A549 (cell line): ENCODE measurements around the gene HDAC5. TPM values are rescaled to one million over a fixed set of nuclear protein-coding genes. Genes with fewer than 3 reads are reported as not detected.

Experiments used
- ATAC-seq, 2 experiments: fragments of 200-7000 bp in 1 of 2; fragments of >200 bp in 1 of 2; cut with Nextera tagmentation in 1 of 2; cut with Tn5 transposase in 1 of 2; 3 replicates each; pipeline versions ENCODE4 v1.8.0 to v1.9.1; 2018 to 2020; ENCODE audit warnings: mild to moderate bottlenecking in 1 of 2, moderate library complexity in 1 of 2
- CTCF ChIA-PET: fragments of 300-600 bp; sonication (Branson Sonifier 250); formaldehyde crosslinking; extraction: SDS; loops from one replicate; lab custom pipeline; 2021; ENCODE audit warnings: antibody characterized with exemption, inconsistent platforms; lab: Yijun Ruan, JAX
- POLR2A ChIA-PET: fragments of 350-600 bp; formaldehyde crosslinking; extraction: SDS; loops from one replicate; lab custom pipeline; 2021; ENCODE audit warnings: antibody characterized with exemption, inconsistent platforms; lab: Yijun Ruan, JAX
- DNase-seq, 2 experiments: peaks; one replicate each; pipeline versions ENCODE4 v3.0.0 to v3.0.0-alpha.2; 2011 to 2016; ENCODE audit warnings: low read depth in 1 of 2, low spot score in 1 of 2
- FAIRE-seq: peaks from 2 replicates; lab custom pipeline; 2011; peaks lifted over from hg19 to GRCh38; lab: Jason Lieb, UNC
- H3K27ac ChIP-seq, 2 experiments: fragments of >200 bp; sonication (Bioruptor Twin); formaldehyde crosslinking; 3 replicates each; pipeline ENCODE4 v1.5.1; 2016 to 2017
- H3K4me1 ChIP-seq: fragments of >200 bp; sonication (Bioruptor Twin); formaldehyde crosslinking; 3 replicates; pipeline ENCODE4 v1.6.1; 2016
- H3K4me2 ChIP-seq: fragments of >200 bp; sonication (Bioruptor Twin); formaldehyde crosslinking; 3 replicates; pipeline ENCODE4 v1.6.1; 2016
- H3K4me3 ChIP-seq: fragments of >200 bp; sonication (Bioruptor Twin); formaldehyde crosslinking; 3 replicates; pipeline ENCODE4 v1.5.1; 2016
- H3K9me3 ChIP-seq: fragments of >200 bp; sonication (Bioruptor Twin); formaldehyde crosslinking; 3 replicates; pipeline ENCODE4 v1.6.1; 2016
- CEBPB ChIP-seq, 2 experiments: fragments of >200 bp in 1 of 2; sonication (Bioruptor Twin) in 1 of 2; formaldehyde crosslinking in 1 of 2; IDR thresholded peaks; 2 replicates each; pipeline ENCODE4 v1.6.1; 2012 to 2016
- EP300 ChIP-seq, 2 experiments: fragments of >200 bp; sonication (Bioruptor Twin); formaldehyde crosslinking; IDR thresholded peaks; 2 replicates in 1 of 2; 3 replicates in 1 of 2; pipeline ENCODE4 v1.6.1; 2016 to 2017
- FOSL2 ChIP-seq, 2 experiments: fragments of 450-650 bp in 1 of 2; fragments of >200 bp in 1 of 2; sonication (Bioruptor Twin) in 1 of 2; formaldehyde crosslinking; IDR thresholded peaks; 2 replicates each; pipeline versions ENCODE4 v1.5.0 to v1.6.1; 2016 to 2020; ENCODE audit warnings: mild to moderate bottlenecking in 1 of 2, moderate library complexity in 1 of 2
- GATA3 ChIP-seq: IDR thresholded peaks from 2 replicates; pipeline ENCODE4 v1.6.1; 2012; ENCODE audit warnings: borderline replicate concordance
- HEYL ChIP-seq: fragments of 250-450 bp; sonication (Bioruptor Pico); IDR thresholded peaks from 2 replicates; pipeline ENCODE4 v1.8.0; 2021; ENCODE audit warnings: mild to moderate bottlenecking, moderate library complexity
- JUN ChIP-seq, 2 experiments: fragments of >200 bp; sonication (Bioruptor Twin); formaldehyde crosslinking; IDR thresholded peaks; 2 replicates in 1 of 2; 3 replicates in 1 of 2; pipeline ENCODE4 v1.6.1; 2016 to 2017
- JUNB ChIP-seq: fragments of >200 bp; sonication (Bioruptor Twin); formaldehyde crosslinking; IDR thresholded peaks from 2 replicates; pipeline ENCODE4 v1.6.1; 2016
- KDM1A ChIP-seq: fragments of 200-600 bp; sonication (generic); IDR thresholded peaks from 2 replicates; pipeline ENCODE4 v1.6.1; 2016; ENCODE audit warnings: low read depth, mild to moderate bottlenecking
- MAX ChIP-seq: IDR thresholded peaks from 2 replicates; pipeline ENCODE4 v1.6.1; 2012
- MAZ ChIP-seq: fragments of 150-350 bp; IDR thresholded peaks from 2 replicates; pipeline ENCODE4 v1.6.1; 2014; ENCODE audit warnings: antibody characterized with exemption, low read depth, low read length, borderline replicate concordance
- MYC ChIP-seq: IDR thresholded peaks from 2 replicates; pipeline ENCODE4 v1.6.1; 2012; ENCODE audit warnings: mild to moderate bottlenecking, inconsistent platforms, low read length, improper control_type of control experiment, borderline replicate concordance
- NFE2L2 ChIP-seq: fragments of 150-350 bp; conservative IDR thresholded peaks from 2 replicates; pipeline ENCODE4 v1.6.1; 2014; ENCODE audit warnings: low read length
- SREBF2 ChIP-seq: fragments of 450-650 bp; IDR thresholded peaks from 2 replicates; pipeline ENCODE4 v1.6.1; 2014; ENCODE audit warnings: mild to moderate bottlenecking, moderate library complexity
- TFCP2L1 ChIP-seq: fragments of 250-450 bp; sonication (Bioruptor Pico); IDR thresholded peaks from 2 replicates; pipeline ENCODE4 v1.5.0; 2021; ENCODE audit warnings: mild to moderate bottlenecking
- ZNF302 ChIP-seq: fragments of 250-450 bp; sonication (Bioruptor Pico); IDR thresholded peaks from 2 replicates; pipeline ENCODE4 v1.9.0; 2021; ENCODE audit warnings: inconsistent platforms, mild to moderate bottlenecking, moderate library complexity
- ZSCAN20 ChIP-seq: fragments of 250-450 bp; sonication (Bioruptor Pico); IDR thresholded peaks from 2 replicates; pipeline ENCODE4 v1.8.0; 2022; ENCODE audit warnings: mild to moderate bottlenecking, moderate library complexity
- WGBS: methylation state at CpG from one replicate; pipeline ENCODE4 v1.1.6; 2017; ENCODE audit errors: missing lambda C conversion rate; 5-methylcytosine and 5-hydroxymethylcytosine counted together
- polyA plus RNA-seq, 4 experiments: library from polyadenylated mRNA; depleted of rRNA in 3 of 4; stranded (reverse); fragments of >200 nt; fragmentation: RNase III in 1 of 4; extraction: RNeasy Plus Mini Kit Qiagen cat#74134 plus additional on column Dnase treatment in 1 of 4; gene quantifications; 2 replicates in 3 of 4; 3 replicates in 1 of 4; pipeline ENCODE4 v1.2.3, GENCODE V29; 2011 to 2017
- TF ChIP-seq, protein P1 (sequence below): fragments of >200 bp; sonication (Bioruptor Twin); formaldehyde crosslinking; IDR thresholded peaks from 3 replicates; pipeline ENCODE4 v1.6.1; 2016
- TF ChIP-seq, protein P2 (sequence below): fragments of 200-600 bp; sonication (generic); IDR thresholded peaks from 2 replicates; pipeline ENCODE4 v1.6.1; 2016; ENCODE audit warnings: antibody characterized with exemption, mild to moderate bottlenecking, moderate library complexity
- TF ChIP-seq, protein P3 (sequence below): fragments of >200 bp; sonication (Bioruptor Twin); formaldehyde crosslinking; IDR thresholded peaks from 3 replicates; pipeline ENCODE4 v1.5.1; 2016
- TF ChIP-seq, protein P4 (sequence below): IDR thresholded peaks from 2 replicates; pipeline ENCODE4 v1.6.1; 2012
- TF ChIP-seq, protein P5 (sequence below): IDR thresholded peaks from 2 replicates; pipeline ENCODE4 v1.6.1; 2012; ENCODE audit warnings: low read depth, borderline replicate concordance

Gene HDAC5
- polyA plus RNA-seq, 2 of the 4 experiments (the other 2 are of a cell fraction), result 3.1 to 7.1 TPM

DNA sequence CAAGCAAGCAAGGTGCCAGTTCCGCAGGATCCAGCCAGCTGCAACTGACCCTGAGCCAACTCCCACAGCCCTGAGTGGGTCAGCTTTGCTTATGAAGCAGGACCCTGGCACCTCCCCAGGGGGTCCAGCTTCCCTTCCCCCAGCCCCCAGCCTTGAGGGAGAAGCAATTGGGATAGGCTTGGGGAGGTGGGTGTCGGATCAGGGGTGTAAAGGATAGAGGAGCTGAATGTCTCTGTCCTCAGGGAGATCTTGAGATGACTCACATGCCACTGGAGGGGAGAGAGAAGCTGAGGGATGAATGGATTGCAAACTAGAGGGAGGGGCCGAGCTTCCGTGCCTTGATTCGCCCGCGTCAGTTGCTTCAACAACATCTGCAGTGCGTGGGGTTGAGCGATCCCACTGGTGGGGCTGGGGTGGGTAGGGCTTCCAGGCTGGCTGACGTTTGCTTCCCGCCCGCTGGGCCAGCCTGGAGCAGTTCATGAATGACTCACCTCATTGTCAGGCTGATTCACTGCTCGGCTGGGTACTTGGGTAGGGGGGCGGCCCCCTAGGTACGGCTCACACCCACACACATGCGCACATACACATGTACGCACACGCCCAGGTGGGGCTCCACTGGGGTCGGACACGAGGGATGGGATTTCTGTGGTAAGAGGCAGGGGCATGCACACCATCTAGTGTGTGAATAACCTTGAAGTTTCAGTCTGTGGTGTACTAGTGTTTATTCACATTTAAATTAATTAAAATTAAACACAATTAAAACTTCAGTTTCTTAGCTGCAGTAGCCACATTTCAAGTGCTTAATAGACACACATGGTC is 14.7 kb upstream of the HDAC5 start:
- ChIA-PET POLR2A (interaction anchor here (0.7 to 2.1 kb wide), 6 partner anchors 14 to 72 kb away, joined by 3 to 23 read pairs (median 8); partner anchors contain the start of genes HDAC5, LSM12 and TMUB2), CTCF (interaction anchor here (0.7 to 14.3 kb wide), 18 partner anchors 8 to 212 kb away, joined by 3 to 163 read pairs (median 4); partner anchors contain the start of gene HDAC5)
- DNase-seq (peak; percentile 98 to 99), FAIRE-seq (no peak)
- no peaks in the 10 kb centered on the region for H3K9me3 ChIP-seq
- TF ChIP-seq JUN (IDR thresholded peaks at IDR 0.05) (peak; percentile 69 to 76; a peak in 4 of 5 replicates), KDM1A (no peak), CEBPB (IDR thresholded peaks at IDR 0.05) (peak in 1 of 2 experiments; percentile 52; a peak in 1 of 4 replicates), EP300 (IDR thresholded peaks at IDR 0.05) (peak in 1 of 2 experiments; percentile 27; a peak in 1 of 5 replicates), ZNF302 (CRISPR knock-in tag) (no peak), ZSCAN20 (CRISPR knock-in tag) (no peak), GATA3 (peak; percentile 69), FOSL2 (IDR thresholded peaks at IDR 0.05) (peak; percentile 95), FOSL2 (CRISPR knock-in tag; IDR thresholded peaks at IDR 0.05) (peak; percentile 99), HEYL (CRISPR knock-in tag) (no peak), MAX (peak; percentile 90), SREBF2 (no peak), MAZ (peak; percentile 13; the same call in 1 of the 2 replicates), TFCP2L1 (CRISPR knock-in tag) (no peak), NFE2L2 (0 out of 2 replicates have a peak, but pooled peaks have one; percentile 2), MYC (peak; percentile 58; the same call in 1 of the 2 replicates), JUNB (peak; percentile 89)
- TF ChIP-seq, protein P1, sequence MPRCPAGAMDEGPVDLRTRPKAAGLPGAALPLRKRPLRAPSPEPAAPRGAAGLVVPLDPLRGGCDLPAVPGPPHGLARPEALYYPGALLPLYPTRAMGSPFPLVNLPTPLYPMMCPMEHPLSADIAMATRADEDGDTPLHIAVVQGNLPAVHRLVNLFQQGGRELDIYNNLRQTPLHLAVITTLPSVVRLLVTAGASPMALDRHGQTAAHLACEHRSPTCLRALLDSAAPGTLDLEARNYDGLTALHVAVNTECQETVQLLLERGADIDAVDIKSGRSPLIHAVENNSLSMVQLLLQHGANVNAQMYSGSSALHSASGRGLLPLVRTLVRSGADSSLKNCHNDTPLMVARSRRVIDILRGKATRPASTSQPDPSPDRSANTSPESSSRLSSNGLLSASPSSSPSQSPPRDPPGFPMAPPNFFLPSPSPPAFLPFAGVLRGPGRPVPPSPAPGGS, result peak; percentile 51; the same call in 1 of the 3 replicates
- TF ChIP-seq, protein P2, sequence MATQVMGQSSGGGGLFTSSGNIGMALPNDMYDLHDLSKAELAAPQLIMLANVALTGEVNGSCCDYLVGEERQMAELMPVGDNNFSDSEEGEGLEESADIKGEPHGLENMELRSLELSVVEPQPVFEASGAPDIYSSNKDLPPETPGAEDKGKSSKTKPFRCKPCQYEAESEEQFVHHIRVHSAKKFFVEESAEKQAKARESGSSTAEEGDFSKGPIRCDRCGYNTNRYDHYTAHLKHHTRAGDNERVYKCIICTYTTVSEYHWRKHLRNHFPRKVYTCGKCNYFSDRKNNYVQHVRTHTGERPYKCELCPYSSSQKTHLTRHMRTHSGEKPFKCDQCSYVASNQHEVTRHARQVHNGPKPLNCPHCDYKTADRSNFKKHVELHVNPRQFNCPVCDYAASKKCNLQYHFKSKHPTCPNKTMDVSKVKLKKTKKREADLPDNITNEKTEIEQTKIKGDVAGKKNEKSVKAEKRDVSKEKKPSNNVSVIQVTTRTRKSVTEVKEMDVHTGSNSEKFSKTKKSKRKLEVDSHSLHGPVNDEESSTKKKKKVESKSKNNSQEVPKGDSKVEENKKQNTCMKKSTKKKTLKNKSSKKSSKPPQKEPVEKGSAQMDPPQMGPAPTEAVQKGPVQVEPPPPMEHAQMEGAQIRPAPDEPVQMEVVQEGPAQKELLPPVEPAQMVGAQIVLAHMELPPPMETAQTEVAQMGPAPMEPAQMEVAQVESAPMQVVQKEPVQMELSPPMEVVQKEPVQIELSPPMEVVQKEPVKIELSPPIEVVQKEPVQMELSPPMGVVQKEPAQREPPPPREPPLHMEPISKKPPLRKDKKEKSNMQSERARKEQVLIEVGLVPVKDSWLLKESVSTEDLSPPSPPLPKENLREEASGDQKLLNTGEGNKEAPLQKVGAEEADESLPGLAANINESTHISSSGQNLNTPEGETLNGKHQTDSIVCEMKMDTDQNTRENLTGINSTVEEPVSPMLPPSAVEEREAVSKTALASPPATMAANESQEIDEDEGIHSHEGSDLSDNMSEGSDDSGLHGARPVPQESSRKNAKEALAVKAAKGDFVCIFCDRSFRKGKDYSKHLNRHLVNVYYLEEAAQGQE, result no peak
- TF ChIP-seq, protein P3, sequence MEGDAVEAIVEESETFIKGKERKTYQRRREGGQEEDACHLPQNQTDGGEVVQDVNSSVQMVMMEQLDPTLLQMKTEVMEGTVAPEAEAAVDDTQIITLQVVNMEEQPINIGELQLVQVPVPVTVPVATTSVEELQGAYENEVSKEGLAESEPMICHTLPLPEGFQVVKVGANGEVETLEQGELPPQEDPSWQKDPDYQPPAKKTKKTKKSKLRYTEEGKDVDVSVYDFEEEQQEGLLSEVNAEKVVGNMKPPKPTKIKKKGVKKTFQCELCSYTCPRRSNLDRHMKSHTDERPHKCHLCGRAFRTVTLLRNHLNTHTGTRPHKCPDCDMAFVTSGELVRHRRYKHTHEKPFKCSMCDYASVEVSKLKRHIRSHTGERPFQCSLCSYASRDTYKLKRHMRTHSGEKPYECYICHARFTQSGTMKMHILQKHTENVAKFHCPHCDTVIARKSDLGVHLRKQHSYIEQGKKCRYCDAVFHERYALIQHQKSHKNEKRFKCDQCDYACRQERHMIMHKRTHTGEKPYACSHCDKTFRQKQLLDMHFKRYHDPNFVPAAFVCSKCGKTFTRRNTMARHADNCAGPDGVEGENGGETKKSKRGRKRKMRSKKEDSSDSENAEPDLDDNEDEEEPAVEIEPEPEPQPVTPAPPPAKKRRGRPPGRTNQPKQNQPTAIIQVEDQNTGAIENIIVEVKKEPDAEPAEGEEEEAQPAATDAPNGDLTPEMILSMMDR, result no peak
- TF ChIP-seq, protein P4, sequence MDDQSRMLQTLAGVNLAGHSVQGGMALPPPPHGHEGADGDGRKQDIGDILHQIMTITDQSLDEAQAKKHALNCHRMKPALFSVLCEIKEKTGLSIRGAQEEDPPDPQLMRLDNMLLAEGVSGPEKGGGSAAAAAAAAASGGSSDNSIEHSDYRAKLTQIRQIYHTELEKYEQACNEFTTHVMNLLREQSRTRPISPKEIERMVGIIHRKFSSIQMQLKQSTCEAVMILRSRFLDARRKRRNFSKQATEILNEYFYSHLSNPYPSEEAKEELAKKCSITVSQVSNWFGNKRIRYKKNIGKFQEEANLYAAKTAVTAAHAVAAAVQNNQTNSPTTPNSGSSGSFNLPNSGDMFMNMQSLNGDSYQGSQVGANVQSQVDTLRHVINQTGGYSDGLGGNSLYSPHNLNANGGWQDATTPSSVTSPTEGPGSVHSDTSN, result peak; percentile 73; the same call in 1 of the 2 replicates
- TF ChIP-seq, protein P5, sequence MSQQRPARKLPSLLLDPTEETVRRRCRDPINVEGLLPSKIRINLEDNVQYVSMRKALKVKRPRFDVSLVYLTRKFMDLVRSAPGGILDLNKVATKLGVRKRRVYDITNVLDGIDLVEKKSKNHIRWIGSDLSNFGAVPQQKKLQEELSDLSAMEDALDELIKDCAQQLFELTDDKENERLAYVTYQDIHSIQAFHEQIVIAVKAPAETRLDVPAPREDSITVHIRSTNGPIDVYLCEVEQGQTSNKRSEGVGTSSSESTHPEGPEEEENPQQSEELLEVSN, result peak; percentile 46; the same call in 1 of the 2 replicates
- TF ChIP-seq, all 56 proteins: peak for 13
- Histone ChIP-seq H3K4me2 (peak overlapping the region; percentile 85), H3K4me1 (peaks cover 26% of the 10 kb centered on the region), H3K4me3 (peak overlapping the region; percentile 33), H3K27ac (peak overlapping the region; percentile 68 to 87)
- WGBS, result under 1% methylated on average over 20 of the region's 20 CpGs
- peak; percentile 88 for ATAC-seq
